DMS53 (cell line): ENCODE results near the gene STARD9.

Experiments
- DNase-seq: peaks from one replicate; lab custom pipeline; 2025; lab: John Stamatoyannopoulos, UW

STARD9 gene

GRCh38 chr15:42694398-42694797 lies 119.0 kb downstream of the STARD9 start:
- no peak for DNase-seq

GRCh38 chr15:42695527-42696071 lies 120.2 kb downstream of the STARD9 start:
- DNase-seq, result no peak

- peak; percentile 13 for DNase-seq
Measured at GRCh38 chr15:42696626-42697025, 121.2 kb downstream of the STARD9 start.

GRCh38 chr15:42704492-42704926 lies 129.1 kb downstream of the STARD9 start:
- DNase-seq, result peak; percentile 82

- no peak for DNase-seq
Measured at GRCh38 chr15:42705336-42705735, 129.9 kb downstream of the STARD9 start.

GRCh38 chr15:42707068-42707467 lies 131.7 kb downstream of the STARD9 start:
- DNase-seq, result peak; percentile 84

- no peak for DNase-seq
Measured at GRCh38 chr15:42707873-42708544, 132.6 kb downstream of the STARD9 start.

- DNase-seq, result no peak
Measured at GRCh38 chr15:42710662-42711061, 135.3 kb downstream of the STARD9 start.

GRCh38 chr15:42711746-42712145 lies 136.3 kb downstream of the STARD9 start:
- DNase-seq, result no peak

- DNase-seq, result no peak
Measured at GRCh38 chr15:42712584-42712983, 137.2 kb downstream of the STARD9 start.

GRCh38 chr15:42716125-42716524 lies 140.7 kb downstream of the STARD9 start:
- no peak for DNase-seq

GRCh38 chr15:42716626-42717025 lies 141.2 kb downstream of the STARD9 start:
- no peak for DNase-seq

GRCh38 chr15:42719043-42719442 lies 143.6 kb downstream of the STARD9 start:
- no peak for DNase-seq

GRCh38 chr15:42720071-42720470 lies 144.7 kb downstream of the STARD9 start:
- no peak for DNase-seq

- no peak for DNase-seq
Measured at GRCh38 chr15:42721016-42721415, 145.6 kb downstream of the STARD9 start.

- DNase-seq, result no peak
Measured at GRCh38 chr15:42721916-42722315, 146.5 kb downstream of the STARD9 start.

- DNase-seq, result peak; percentile 8
Measured at GRCh38 chr15:42723068-42723467, 147.7 kb downstream of the STARD9 start.

GRCh38 chr15:42724276-42724675 lies 148.9 kb downstream of the STARD9 start:
- DNase-seq, result no peak

- no peak for DNase-seq
Measured at GRCh38 chr15:42725331-42725903, 150.0 kb downstream of the STARD9 start.

- no peak for DNase-seq
Measured at GRCh38 chr15:42726114-42726513, 150.7 kb downstream of the STARD9 start.

- peak; percentile 37 for DNase-seq
Measured at GRCh38 chr15:42727750-42728381, 152.5 kb downstream of the STARD9 start.

GRCh38 chr15:42728560-42728959 lies 153.2 kb downstream of the STARD9 start:
- DNase-seq, result no peak

- no peak for DNase-seq
Measured at GRCh38 chr15:42728972-42729371, 153.6 kb downstream of the STARD9 start.
